Measurements from ENCODE around the gene SRSF11.

SRSF11 gene

DNA sequence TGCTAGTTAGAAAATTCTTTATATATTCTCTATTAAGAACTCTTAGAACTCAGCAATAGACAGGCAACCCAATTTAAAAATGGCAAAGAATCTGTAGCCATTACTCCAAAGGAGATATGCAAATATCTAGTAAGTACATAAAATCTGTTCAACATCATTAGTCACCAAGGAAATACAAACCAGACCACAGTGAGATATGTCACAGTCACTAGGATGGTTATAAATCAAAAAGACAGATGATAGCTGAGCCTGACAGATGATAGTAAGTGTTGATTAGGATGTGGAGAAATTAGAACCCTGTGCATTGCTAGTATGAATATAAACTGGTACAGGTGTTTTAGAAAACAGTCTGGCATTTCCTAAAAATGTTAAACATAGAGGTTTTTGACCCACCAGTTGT lies 26.6 kb downstream of the SRSF11 start:
- TF ChIP-seq PAX5 (IDR thresholded peaks at IDR 0.05; ENCODE audit: insufficient read depth, low read length, severe bottlenecking) (no peak), POLR2A (IDR thresholded peaks at IDR 0.05; ENCODE audit: low read depth, low read length) (no peak), POU2F2 (IDR thresholded peaks at IDR 0.05; ENCODE audit: low read depth, low read length) (no peak), TAF1 (IDR thresholded peaks at IDR 0.05; ENCODE audit: low read depth, low read length) (no peak), SPI1 (IDR thresholded peaks at IDR 0.05; ENCODE audit: low read depth, low read length) (no peak), POLR2AphosphoS5 (IDR thresholded peaks at IDR 0.05; ENCODE audit: low read depth, low read length) (no peak)
- DNase-seq (ENCODE audit: insufficient read length, low spot score) (no peak), FAIRE-seq (no peak)

DNA sequence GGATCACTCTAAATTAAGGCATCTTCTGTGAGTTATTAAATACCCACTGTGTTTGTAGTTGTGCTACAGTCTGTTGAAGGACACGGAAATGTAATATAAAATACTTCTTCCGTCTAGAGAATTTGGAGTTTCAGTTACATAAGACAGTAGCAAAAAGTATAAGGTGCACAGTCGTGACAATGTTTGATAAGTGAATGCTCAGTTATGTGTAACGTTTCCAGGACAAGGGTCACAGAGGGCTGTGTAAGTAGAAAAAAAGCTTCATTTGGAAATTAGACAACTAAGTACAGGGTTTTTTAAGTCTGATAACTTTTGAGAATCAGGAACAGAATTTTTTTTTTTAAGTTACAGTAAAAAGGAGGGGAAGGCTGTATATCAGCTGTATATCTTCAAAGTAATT lies 27.5 kb downstream of the SRSF11 start:
- DNase-seq (ENCODE audit: insufficient read length, low spot score) = no peak
- FAIRE-seq = no peak
- TF ChIP-seq TAF1 (IDR thresholded peaks at IDR 0.05; ENCODE audit: low read depth, low read length) (no peak), POLR2AphosphoS5 (IDR thresholded peaks at IDR 0.05; ENCODE audit: low read depth, low read length) (no peak), POLR2A (IDR thresholded peaks at IDR 0.05; ENCODE audit: low read depth, low read length) (no peak), PAX5 (IDR thresholded peaks at IDR 0.05; ENCODE audit: insufficient read depth, low read length, severe bottlenecking) (no peak), SPI1 (IDR thresholded peaks at IDR 0.05; ENCODE audit: low read depth, low read length) (no peak)

DNA sequence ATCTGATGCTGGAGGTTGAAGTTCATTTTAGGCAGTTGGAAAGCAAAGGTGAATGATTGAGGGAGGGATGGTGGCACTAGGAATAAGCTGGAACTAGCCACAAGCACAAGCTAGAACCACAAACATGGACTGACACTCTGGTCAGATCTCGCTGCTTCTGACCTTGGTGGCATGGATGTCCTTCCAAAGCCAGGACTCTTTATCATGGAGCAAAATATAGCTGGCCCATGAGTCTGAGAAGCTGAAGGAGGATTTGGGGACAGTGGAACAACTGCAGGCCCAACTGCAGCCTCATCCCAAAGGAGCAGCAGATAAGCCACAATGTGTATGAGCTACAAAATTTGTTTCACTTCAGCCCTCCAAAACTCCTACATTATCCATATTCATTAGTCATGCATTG lies 35.5 kb downstream of the SRSF11 start:
- DNase-seq (ENCODE audit: insufficient read length, low spot score) (no peak), FAIRE-seq (no peak)
- no peak for TF ChIP-seq PAX5 (IDR thresholded peaks at IDR 0.05; ENCODE audit: insufficient read depth, low read length, severe bottlenecking)
- TF ChIP-seq POLR2AphosphoS5 (IDR thresholded peaks at IDR 0.05; ENCODE audit: low read depth, low read length) = no peak
- no peak for TF ChIP-seq POU2F2 (IDR thresholded peaks at IDR 0.05; ENCODE audit: low read depth, low read length)

DNA sequence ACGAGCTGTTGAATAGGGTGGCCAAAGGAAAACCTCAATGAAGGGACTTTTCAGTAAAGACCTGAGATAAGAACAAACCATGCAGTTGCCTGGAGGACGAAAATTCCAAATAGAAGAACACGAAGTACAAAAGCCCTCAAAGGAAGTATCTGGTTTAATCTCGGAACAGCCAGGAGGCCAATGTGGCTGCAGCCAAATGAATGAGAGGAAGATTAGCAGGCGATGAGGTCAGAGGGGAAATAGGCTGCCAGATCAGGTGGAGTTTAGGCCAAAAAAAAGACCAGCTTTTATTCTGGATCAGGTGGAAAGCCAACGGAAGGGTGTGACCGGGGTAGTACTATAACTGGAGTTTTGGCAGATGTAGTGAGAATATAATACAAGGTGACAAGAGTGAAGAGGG lies 43.7 kb downstream of the SRSF11 start:
- DNase-seq (ENCODE audit: insufficient read length, low spot score) (no peak), FAIRE-seq (no peak)
- TF ChIP-seq POLR2AphosphoS5 (IDR thresholded peaks at IDR 0.05; ENCODE audit: low read depth, low read length) = no peak
- no peak for TF ChIP-seq POLR2A (IDR thresholded peaks at IDR 0.05; ENCODE audit: low read depth, low read length)
- TF ChIP-seq TAF1 (IDR thresholded peaks at IDR 0.05; ENCODE audit: low read depth, low read length) = no peak
- TF ChIP-seq PAX5 (IDR thresholded peaks at IDR 0.05; ENCODE audit: insufficient read depth, low read length, severe bottlenecking) = no peak
- no peak for TF ChIP-seq SPI1 (IDR thresholded peaks at IDR 0.05; ENCODE audit: low read depth, low read length)
- TF ChIP-seq POU2F2 (IDR thresholded peaks at IDR 0.05; ENCODE audit: low read depth, low read length) = no peak

DNA sequence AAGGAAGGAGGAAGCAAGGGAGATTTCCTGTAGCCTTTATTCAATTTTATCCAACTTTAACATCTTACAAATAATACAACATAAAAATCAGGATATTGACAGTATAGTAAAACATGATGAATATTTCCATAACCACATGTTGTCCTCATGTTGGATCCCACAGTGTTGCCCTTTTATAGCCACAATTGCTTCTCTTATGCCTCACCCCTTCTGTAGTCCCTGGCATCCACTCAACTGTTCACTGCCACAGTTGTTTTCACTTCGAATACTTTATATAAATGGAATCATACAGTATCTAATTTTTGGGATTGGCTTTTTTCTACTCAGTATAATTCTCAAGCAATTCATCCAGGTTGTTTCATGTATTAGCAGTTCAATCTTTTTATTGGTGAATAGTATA lies 44.8 kb downstream of the SRSF11 start:
- no peak for DNase-seq (ENCODE audit: insufficient read length, low spot score)
- no peak for FAIRE-seq
- TF ChIP-seq SPI1 (IDR thresholded peaks at IDR 0.05; ENCODE audit: low read depth, low read length) = no peak
- no peak for TF ChIP-seq POLR2AphosphoS5 (IDR thresholded peaks at IDR 0.05; ENCODE audit: low read depth, low read length)
- no peak for TF ChIP-seq TAF1 (IDR thresholded peaks at IDR 0.05; ENCODE audit: low read depth, low read length)
- no peak for TF ChIP-seq POLR2A (IDR thresholded peaks at IDR 0.05; ENCODE audit: low read depth, low read length)
- TF ChIP-seq PAX5 (IDR thresholded peaks at IDR 0.05; ENCODE audit: insufficient read depth, low read length, severe bottlenecking) = no peak

DNA sequence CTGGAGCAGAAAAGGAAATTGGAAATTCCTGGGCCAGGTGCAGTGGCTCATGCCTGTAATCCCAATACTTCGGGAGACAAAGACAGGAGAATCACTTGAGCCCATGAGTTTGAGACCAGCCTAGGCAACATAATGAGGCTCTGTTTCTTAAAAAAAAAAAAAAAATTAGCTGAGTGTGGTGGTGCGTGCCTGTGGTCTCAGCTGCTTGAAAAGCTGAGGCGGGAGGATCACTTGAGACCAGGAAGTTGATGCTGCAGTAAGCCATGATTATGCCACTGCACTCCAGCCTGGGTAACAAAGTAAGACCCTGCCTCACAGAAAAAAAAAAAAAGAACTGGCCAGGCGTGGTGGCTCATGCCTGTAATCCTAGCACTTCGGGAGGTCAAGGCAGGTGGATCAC lies 56.7 kb downstream of the SRSF11 start:
- DNase-seq (ENCODE audit: insufficient read length, low spot score) = no peak
- FAIRE-seq = no peak

DNA sequence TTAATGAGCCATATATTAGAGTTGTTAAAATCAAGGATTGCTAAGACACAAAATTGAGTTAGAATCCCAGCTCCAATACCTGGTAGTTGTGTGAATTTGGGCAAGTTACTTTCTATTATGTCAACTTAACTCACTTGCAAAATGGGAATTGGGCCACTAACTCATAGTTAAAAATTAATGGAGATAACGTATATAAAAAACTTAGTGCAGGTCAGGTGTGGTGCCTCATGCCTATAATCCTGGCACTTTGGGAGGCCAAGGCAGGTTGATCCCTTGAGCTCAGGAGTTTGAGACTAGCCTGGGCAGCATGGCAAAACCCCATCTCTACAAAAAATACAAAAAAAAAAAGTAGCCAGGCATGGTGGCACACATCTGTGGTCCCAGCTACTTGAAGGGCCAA lies 57.5 kb downstream of the SRSF11 start:
- no peak for DNase-seq (ENCODE audit: insufficient read length, low spot score)
- TF ChIP-seq PAX5 (IDR thresholded peaks at IDR 0.05; ENCODE audit: insufficient read depth, low read length, severe bottlenecking) = no peak
- no peak for TF ChIP-seq POLR2A (IDR thresholded peaks at IDR 0.05; ENCODE audit: low read depth, low read length)
- TF ChIP-seq SPI1 (IDR thresholded peaks at IDR 0.05; ENCODE audit: low read depth, low read length) = no peak
- TF ChIP-seq TAF1 (IDR thresholded peaks at IDR 0.05; ENCODE audit: low read depth, low read length) = no peak
- TF ChIP-seq POU2F2 (IDR thresholded peaks at IDR 0.05; ENCODE audit: low read depth, low read length) = no peak
- TF ChIP-seq POLR2AphosphoS5 (IDR thresholded peaks at IDR 0.05; ENCODE audit: low read depth, low read length) = no peak
- FAIRE-seq = no peak

More for the DNA sequence above, 56.7 kb downstream of the SRSF11 start:
- TF ChIP-seq SPI1 (IDR thresholded peaks at IDR 0.05; ENCODE audit: low read depth, low read length) (no peak), POLR2AphosphoS5 (IDR thresholded peaks at IDR 0.05; ENCODE audit: low read depth, low read length) (no peak), POLR2A (IDR thresholded peaks at IDR 0.05; ENCODE audit: low read depth, low read length) (no peak), PAX5 (IDR thresholded peaks at IDR 0.05; ENCODE audit: insufficient read depth, low read length, severe bottlenecking) (no peak), POU2F2 (IDR thresholded peaks at IDR 0.05; ENCODE audit: low read depth, low read length) (no peak), TAF1 (IDR thresholded peaks at IDR 0.05; ENCODE audit: low read depth, low read length) (no peak)

DNA sequence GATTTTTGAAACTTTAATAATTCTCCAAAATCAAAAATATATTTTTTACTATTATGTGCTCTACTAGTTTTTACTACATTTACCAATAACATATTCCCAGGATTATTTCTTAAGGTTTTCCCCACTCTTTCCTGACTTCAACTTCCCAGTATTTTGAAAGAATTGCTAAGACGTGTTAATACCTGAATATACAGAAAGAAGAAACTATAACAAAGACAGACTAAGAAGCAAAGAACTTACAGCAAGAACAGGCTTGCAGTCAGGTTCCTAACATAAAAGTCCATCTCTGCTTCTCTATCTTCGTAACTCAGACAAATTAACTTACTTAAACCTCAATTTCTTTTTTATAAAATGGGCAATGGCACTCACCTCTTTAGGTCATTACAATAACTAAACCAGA lies 63.2 kb downstream of the SRSF11 start:
- FAIRE-seq (no peak), DNase-seq (ENCODE audit: insufficient read length, low spot score) (no peak)
- no peak for TF ChIP-seq SPI1 (IDR thresholded peaks at IDR 0.05; ENCODE audit: low read depth, low read length)
- no peak for TF ChIP-seq PAX5 (IDR thresholded peaks at IDR 0.05; ENCODE audit: insufficient read depth, low read length, severe bottlenecking)
- no peak for TF ChIP-seq POLR2A (IDR thresholded peaks at IDR 0.05; ENCODE audit: low read depth, low read length)
- TF ChIP-seq POLR2AphosphoS5 (IDR thresholded peaks at IDR 0.05; ENCODE audit: low read depth, low read length) = no peak
- TF ChIP-seq POU2F2 (IDR thresholded peaks at IDR 0.05; ENCODE audit: low read depth, low read length) = no peak
- TF ChIP-seq TAF1 (IDR thresholded peaks at IDR 0.05; ENCODE audit: low read depth, low read length) = no peak

DNA sequence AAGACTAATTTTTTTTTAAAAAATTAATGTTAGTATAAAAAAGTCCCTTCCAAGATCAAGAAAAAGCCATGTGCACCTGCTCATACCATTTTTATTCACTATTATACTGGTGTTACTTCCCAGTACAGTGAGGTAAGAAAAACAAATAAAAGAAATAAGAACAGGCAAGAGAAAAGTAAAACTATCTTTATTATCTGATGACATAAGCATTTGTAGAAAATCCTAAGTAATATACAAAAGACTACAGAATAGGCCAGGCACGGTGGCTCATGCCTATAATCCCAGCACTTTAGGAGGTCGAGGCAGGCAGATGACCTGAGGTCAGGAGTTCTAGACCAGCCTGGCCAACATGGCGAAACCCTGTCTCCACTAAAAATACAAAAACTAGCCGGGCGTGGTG lies 65.3 kb downstream of the SRSF11 start:
- TF ChIP-seq PAX5 (IDR thresholded peaks at IDR 0.05; ENCODE audit: insufficient read depth, low read length, severe bottlenecking) = no peak
- TF ChIP-seq TAF1 (IDR thresholded peaks at IDR 0.05; ENCODE audit: low read depth, low read length) = no peak
- DNase-seq (ENCODE audit: insufficient read length, low spot score) = no peak
- FAIRE-seq = no peak

DNA sequence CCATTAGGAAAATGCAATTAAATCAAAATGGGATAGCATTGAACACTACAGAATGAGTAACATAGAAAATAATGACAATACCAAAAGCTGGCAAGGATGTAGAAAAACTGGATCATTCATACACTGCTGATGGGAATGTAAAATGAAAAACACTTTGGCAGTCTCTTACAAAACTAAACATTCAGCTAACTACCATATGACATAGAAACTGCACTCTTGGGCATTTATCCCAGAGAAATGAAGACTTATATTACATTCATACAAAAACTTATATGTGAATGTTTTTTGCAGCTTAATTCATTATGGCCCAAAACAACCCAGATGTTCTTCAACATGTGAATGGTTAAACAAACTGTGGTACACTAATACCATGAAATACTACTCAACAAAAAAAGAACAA lies 67.0 kb downstream of the SRSF11 start:
- no peak for FAIRE-seq
- TF ChIP-seq POLR2AphosphoS5 (IDR thresholded peaks at IDR 0.05; ENCODE audit: low read depth, low read length) = no peak
- TF ChIP-seq POU2F2 (IDR thresholded peaks at IDR 0.05; ENCODE audit: low read depth, low read length) = no peak
- DNase-seq (ENCODE audit: insufficient read length, low spot score) = no peak

DNA sequence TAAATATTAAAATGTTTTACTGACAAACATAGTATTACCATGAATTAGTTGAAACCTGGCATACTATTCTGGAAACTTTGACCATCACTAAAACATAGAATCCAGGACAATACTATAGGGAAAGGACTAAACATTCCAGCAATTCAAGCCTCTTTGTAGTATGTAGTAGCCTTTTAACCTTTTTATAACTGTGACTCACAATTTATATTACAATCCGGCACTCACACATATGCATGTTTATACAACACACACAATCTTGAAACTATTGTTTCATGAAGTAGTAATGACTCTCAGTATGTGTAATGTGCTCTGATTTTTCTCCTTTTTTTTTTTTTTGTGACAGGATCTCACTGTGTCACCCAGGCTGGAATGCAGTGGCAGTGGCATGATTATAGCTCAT lies 69.0 kb downstream of the SRSF11 start:
- TF ChIP-seq POLR2AphosphoS5 (IDR thresholded peaks at IDR 0.05; ENCODE audit: low read depth, low read length) = no peak
- TF ChIP-seq TAF1 (IDR thresholded peaks at IDR 0.05; ENCODE audit: low read depth, low read length) = no peak
- no peak for TF ChIP-seq POU2F2 (IDR thresholded peaks at IDR 0.05; ENCODE audit: low read depth, low read length)
- TF ChIP-seq PAX5 (IDR thresholded peaks at IDR 0.05; ENCODE audit: insufficient read depth, low read length, severe bottlenecking) = no peak
- no peak for TF ChIP-seq POLR2A (IDR thresholded peaks at IDR 0.05; ENCODE audit: low read depth, low read length)
- TF ChIP-seq SPI1 (IDR thresholded peaks at IDR 0.05; ENCODE audit: low read depth, low read length) = no peak
- no peak for DNase-seq (ENCODE audit: insufficient read length, low spot score)
- no peak for FAIRE-seq
